Activated CD4-positive, CD25-positive, alpha-beta regulatory T cell treated with anti-CD3 and anti-CD28 coated beads, Interleukin-2, amount 50 U/mL, for 72 hours (primary cell): ENCODE measurements around the gene KATNBL1.
"Not testable (repeated sequence)": the region's sequence is repeated elsewhere in the genome, so short reads cannot be mapped to it uniquely, and the experiment has no call there.

Experiments
- DNase-seq: peaks from one replicate; pipeline ENCODE4 v3.0.0; 2021

KATNBL1 gene

GRCh38 chr15:34209421-34210282, at the start of gene KATNBL1:
Gene KATNBL1, minus strand, starts transcription at chr15:34210096. Its CDS starts 46,420 bp downstream, at chr15:34163676.
- peak; percentile 99 for DNase-seq

DNA sequence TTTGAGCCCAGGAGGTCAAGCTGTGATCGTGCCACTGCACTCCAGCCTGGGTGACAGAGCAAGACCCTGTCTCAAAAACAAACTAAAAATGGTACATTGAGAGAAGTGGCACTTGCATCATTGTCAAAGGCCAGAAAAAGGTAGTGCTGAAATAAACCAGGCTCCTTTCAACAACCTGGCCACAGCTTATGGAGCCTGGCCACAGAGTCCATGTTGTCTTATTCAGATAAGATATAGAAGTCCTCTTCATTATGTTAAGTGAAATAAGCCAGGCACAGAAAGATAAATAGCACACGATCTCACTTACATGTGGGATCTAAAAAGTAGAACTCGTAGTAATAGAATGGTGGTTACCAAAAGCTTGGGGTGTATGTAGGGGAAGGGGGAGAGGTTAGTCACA, 49.7 kb upstream of the KATNBL1 start:
- no peak for DNase-seq

DNA sequence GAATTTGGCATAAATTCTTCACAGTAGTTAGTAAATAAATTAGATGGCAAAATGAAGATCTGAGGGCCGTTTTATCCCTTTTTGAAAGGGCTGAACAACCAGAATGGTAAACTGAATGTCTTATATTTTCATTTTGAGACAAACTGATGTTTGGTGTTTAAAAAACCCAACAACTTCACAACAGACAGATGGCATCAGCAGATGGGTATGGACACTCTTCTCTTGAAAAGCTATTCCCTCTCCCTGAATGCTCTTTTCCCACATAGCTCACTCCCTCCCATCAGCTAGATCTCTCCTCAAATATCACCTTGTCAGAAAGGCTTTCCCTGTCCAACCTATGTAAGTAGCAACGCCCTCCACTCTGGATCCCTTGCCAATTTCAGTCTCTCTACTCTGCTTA, 48.3 kb upstream of the KATNBL1 start:
- no peak for DNase-seq

DNA sequence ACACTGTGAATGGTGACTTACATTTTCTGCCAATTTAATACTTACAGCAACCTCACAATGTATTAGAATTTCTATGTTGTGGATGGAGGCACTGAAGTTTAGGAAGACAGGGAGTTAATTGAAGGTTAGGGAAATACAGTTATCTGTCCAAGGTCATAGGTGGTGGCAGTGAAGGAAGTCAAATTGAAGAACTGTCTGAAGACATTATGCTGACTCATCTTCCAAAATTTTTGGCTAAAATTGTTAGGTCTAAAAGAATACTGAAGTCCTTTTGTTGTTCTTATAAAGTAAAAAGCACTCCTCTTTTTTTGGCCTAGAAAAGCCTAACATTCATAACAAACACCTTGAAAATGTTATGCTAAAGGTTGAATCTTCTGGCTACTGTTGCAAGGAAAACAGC, 42.6 kb upstream of the KATNBL1 start:
- no peak for DNase-seq

- no peak for DNase-seq
These were observed 38.3 kb upstream of the KATNBL1 start for GRCh38 chr15:34248190-34248589.

- no peak for DNase-seq
These were observed 36.5 kb upstream of the KATNBL1 start for GRCh38 chr15:34246276-34246976.

- no peak for DNase-seq
These were observed 33.3 kb upstream of the KATNBL1 start for GRCh38 chr15:34243226-34243625.

GRCh38 chr15:34242331-34242710, 32.4 kb upstream of the KATNBL1 start:
- no peak for DNase-seq

- no peak for DNase-seq
These were observed 31.8 kb upstream of the KATNBL1 start for GRCh38 chr15:34241376-34242330.

DNA sequence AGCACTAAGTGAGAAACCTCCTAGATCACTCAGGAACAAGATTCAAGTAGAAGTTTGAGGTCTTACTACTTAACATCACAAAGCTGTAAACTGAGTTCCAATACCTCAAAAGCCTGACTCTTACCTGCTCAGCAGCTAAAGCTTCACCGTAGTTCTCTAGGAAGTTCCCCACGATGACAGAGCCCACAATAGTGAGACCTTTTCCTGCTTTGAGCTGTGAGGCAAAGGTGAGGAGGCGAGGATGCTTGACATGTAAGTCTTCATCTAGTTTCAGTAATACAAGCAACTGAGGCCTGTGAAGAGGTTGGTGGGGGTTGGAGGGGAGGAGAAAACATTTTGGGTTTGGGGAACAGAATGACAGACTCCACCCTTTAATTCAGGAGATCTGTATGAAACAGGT, 30.6 kb upstream of the KATNBL1 start:
- DNase-seq: no peak

GRCh38 chr15:34239151-34239808, 29.4 kb upstream of the KATNBL1 start:
- DNase-seq: no peak

DNA sequence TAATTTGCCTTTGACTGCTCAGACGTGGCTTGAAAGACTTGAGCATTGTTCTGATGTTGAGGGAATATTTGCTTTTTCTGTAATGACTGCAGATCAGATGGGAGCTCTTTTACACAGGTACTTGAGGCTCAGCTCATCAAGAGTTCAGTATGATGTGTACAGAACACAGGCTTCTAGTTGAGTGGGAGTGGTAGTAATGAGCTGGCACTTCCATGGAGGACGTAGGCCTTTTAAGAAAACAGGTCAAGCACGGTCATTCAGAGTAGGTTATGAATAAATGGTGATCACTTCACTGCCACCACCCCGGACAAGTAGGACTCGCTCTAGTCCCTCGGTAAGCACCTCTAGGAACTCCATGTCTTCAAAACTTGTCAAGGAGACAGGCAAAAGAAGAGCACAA, 23.7 kb upstream of the KATNBL1 start:
- no peak for DNase-seq

- DNase-seq: no peak
These were observed 14.2 kb upstream of the KATNBL1 start for GRCh38 chr15:34223904-34224596.

- DNase-seq: no peak
These were observed 7.8 kb upstream of the KATNBL1 start for GRCh38 chr15:34217587-34218225.

DNA sequence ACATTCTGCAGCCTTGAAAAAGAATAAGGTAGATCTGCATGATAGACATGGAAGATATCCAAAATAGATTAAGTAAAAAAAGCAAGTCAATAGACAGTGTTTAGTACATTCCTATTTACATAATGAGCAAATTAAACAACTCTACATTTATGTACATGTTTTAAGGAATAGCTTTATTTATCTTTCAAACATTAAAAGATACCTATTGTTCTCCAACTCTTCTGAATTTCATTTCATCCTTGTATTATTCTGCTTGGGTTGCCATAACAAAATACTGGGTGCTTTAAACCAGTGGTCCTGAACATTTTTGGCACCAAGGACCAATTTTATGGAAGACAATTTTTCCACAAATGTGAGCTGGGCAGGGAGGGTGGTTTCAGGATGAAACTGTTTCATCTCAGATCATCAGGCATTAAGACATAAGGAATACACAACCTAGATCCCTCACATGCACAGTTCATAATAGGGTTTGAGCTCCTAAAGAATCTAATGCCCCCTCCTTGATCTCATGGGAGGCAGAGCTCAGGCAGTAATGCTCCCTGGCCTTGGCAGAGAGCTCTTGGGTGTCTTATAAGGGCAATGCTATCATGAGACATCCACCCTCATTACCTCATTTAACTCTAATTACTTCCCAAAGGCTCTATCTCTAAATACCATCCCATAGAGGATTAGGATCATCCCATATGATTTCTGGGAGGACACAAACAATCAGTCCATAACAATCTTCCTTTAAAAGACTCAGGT, 6.8 kb upstream of the KATNBL1 start:
- no peak for DNase-seq

DNA sequence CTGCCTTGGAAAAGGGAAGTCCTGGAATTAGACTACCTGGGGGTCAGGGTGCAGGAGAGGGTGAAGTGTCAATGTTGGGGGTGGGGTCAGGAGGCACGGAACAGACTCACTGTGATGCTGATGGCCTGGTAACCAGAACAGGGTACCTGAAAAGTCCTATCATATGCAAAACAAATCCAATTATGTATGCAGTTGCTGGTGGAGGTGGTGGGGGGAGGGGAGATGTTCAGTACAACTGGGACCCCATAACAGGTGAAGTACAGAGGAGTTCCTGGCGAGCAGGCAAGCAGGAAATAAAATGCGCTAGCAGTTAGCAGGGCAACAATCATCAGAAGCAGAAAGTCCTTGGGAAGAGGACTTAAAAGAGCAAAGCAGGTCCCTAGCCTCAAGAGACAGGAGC, 4.2 kb upstream of the KATNBL1 start:
- DNase-seq: no peak

DNA sequence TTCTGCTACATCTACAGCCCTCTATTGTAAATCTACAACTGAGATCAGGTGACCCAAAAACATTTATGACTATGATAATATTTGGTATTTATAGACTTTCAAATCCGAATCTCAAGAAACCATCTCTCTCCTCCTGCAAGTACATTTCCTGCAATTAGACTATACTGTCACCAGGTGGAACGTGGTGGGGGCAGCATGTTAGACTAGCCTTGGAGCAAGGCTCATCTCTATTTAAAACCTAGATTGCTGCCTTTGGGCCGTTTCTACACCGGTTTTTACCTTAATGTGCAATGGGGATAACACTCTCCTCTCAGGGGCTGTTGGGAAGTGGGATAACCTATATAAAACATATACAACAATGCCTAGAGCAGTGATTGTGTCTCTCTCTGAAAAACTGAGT, 3.8 kb upstream of the KATNBL1 start:
- DNase-seq: no peak

DNA sequence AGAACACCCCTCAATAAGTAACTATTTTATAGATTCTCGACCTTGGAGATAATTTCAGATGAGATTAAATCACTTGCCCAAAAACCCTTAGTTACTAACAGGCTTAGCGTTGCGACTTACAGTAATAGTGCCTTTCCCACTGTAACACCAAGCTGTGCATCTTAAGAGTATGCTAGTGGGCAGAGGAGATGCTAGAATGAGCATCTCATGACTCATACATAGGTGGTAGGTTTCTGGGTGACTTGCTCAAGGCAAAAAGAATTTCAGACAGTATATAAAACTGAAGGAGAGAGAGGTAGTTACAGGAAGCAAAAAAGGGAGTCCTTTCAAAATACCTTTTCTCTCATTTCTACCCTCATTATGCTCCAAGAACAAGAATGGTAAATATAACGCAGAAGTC, 3.9 kb downstream of the KATNBL1 start:
- no peak for DNase-seq

DNA sequence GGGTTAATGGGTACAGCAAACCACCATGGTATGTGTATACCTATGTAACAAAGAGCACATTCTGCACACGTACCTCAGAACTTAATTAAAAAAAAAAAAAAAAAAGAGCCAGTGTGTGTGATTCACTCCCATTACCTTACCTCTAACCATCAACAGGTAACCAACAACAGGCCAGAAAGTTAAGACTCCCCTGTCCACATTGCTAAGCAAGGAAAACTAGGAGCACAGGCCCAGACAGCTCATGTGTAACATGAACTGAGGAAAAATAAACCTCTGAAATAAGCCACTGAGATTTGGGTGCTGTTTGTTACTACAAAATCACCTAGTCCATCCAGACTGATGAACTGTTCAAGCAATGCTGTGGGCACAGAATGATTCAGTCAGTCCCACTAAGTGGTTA, 6.0 kb downstream of the KATNBL1 start:
- DNase-seq: no peak

DNA sequence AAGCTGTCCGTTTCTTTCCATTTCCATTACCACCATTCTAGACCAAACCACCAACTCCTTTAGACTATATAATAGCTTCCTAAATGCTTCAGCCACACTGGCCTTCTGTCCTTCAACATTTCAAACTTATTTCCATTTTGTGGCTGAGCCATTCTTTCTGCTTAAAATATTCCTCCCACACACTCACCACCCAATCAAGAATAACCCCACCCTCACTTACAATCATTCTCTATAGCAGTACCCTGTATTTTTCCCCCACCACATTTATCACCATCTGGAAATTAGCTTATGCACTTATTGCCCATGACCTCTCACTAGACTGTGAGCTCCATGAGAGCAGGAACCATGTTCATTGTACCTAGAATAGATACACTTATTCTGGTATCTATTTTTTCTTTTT, 6.6 kb downstream of the KATNBL1 start:
- DNase-seq: no peak

DNA sequence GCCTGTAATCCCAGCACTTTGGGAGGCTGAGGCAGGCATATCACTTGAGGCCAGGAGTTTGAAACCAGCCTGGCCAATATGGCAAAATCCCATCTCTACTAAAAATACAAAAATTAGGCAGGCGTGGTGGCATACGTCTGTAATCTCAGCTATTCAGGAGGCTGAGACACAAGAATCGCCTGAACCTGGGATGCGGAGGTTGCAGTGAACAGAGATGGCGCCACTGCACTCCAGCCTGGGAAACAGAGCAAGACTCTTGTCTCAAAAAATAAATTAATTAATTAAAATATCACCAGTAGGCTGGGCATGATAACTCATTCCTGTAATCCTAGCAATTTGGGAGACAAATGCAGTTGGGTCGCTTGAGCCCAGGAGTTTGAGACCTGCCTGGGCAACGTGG, 16.6 kb downstream of the KATNBL1 start:
- DNase-seq: not testable (repeated sequence)
